HG02588 (cell line): ENCODE measurements around the gene SMIM38.

ENCODE experiments used
- ATAC-seq: cut with Tn5 transposase; IDR thresholded peaks from one replicate; pipeline ENCODE4 v1.9.1; 2021; ENCODE audit warnings: mild to moderate bottlenecking, moderate library complexity; ENCODE audit not compliant: unreplicated experiment

Gene SMIM38

DNA sequence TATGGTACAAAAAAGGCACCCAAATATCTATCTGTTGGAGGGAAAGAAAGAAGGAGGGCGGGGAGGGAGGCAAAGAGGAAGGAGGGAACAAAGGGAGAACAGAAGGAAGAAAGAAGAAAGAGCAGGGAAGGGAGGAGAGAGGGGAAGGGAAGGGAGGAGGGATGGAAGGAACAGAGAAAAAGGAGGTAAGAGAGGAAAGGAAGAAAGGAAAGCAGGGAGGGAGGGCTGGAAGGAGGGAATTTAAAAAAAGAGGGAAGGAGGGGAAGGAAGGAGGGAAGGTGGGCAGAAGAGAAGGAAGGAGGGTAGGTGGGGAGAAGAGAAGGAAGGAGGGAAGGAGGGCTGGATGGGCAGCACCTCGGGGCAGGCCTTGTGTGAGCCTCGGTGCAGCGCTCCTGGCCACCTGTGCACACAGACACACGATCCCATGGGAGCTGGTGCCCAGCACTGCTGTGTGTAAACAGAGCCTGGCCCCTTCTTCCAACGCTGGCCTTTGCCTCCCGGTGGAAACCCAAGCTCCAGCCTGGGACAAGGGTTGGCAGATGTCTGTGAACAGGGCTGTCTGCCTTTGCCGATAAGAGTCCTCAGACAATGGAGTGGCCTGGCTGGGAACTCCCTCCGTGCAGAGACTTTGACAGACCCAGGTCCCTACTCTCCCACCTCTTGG, 23.2 kb downstream of the SMIM38 start:
- ATAC-seq: no peak

DNA sequence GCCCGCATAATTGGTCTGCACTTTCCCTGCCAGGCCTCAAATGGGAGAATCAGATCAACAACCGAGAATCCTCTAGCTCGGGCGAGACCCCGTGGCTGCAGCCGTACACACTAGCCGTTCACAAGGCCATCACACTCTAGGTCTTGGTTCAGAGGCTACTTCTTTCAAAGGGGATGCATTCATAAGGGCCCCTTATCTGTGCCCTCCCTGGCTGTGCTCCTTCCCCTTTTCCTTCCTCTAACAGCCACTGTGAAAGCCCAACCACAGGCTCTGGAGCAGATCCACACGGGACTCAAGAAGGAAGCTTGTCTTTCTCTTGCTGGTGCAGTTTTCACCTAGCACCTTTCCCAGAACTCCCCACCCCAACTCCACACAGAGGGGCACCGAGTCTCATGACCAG, 24.5 kb downstream of the SMIM38 start:
- no peak for ATAC-seq

DNA sequence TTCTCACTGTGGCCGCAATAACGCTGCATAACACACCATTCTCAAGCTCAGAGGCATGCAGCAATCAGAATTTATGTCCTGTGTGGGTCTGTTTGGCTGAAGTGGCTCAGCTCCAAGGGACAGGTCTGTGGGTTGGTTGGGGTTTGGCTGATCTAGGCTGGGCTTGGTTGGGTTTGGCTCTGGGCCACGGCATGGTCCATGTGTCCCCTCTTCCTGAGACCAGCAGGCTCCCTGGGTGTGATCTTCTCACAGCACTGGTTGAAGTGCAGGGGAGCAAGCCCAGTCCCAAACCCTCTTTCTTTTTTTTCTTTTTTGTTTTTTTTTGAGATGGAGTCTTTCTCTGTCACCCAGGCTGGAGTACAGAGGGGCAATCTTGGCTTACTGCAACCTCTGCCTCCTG, 25.0 kb downstream of the SMIM38 start:
- no peak for ATAC-seq

DNA sequence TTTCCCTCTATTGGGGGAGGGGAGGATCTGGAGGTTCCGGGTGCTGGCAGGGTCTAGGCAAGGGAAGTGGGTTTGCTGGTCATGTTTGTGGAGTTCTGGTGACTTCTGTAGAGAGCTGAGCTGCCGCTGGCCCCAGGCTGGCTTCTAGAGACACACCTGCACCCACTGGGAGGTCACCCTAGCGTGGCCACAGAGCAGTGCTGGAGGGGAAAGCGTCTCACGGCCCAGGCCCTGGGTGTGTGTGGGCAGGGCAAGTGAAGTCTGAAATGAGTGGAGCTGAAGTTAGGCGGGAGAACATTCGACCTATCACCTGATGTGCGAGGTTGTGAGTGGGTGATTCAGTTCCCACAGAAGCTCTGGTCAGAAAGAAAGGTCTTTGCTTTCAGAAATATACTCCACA, 27.9 kb downstream of the SMIM38 start:
- no peak for ATAC-seq

DNA sequence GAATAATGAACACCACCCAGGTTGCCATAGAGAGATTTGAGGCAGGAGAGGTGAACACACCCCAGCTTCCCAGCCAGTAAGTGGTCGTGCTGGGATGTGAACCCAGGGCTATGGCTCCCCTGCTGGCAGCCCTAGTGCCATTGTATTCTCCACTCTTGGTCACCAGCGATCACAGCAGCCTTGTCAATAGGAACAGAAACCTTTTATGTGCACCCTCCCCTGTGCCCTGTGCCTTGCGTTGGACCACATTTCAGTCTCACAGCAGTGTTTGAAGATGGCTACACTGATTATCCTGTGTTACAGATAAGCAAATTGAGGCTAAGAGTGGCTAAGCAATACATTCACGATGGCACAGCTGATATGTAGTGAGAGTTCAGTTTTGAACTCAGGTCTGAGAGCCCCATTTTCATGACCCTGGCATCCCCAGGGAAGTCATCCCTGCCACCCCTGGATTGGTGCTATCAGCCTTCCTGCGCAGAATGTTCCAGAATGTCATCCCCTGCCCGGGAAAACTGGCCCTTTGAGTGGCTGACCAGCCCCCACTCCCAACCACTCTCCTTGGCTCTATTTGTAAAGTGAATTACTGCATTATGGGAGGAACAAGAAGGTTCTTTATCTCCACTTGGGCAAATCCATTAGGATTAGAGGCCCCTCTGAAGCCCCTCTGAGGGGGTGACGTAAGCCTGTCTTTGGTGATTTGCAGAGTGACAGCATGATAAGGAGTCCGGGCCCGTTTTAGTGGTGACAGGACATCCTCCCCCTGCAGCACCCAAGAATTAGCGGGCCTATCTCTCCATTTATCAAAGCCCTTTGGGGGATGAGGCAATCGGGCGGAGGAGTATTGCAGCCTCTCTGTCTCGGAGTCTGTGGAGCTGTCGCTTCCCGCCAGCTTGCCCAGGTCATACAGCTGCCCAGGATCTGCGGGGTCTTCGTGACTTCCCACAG, 30.9 kb downstream of the SMIM38 start:
- no peak for ATAC-seq

DNA sequence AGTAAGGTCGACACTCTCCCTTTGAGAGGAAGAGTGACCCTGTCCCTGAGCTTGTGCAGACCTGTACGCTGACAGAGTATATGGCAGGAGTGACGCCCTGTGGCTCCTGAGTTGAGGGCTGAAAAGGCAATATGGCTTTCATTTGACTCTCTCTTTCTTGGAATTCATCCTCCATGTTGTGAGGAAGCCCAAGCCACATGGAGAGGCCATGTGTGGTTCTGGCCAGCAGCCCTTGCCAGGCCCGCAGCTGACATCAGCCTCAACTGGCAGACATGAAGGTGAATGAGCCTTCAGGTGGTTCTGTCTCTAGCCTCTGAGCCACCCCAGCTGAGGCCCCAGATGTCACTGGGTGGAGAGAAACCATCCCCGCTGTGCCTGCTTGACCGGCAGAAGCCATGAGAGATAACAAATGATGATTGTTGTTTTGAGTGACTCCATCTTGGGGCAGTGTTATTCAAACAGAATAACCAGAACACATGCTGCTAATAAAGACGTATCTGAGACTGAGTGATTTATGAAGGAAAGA, 31.9 kb downstream of the SMIM38 start:
- no peak for ATAC-seq

DNA sequence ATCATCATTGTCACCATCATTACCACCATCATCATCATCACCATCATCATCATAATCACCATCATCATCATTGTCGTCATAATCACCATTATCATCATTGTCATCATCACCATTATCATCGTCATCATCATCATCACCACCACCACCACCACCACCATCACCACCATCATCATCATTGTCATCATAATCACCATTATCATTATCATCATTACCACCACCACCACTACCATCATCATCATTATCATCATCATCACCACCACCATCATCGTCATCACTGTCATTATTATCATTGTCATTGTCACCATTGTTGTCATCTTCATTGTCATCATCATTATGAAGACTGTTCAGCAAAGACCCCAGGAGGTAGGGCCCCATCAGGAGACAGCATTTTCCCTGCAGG, 33.3 kb downstream of the SMIM38 start:
- no peak for ATAC-seq

DNA sequence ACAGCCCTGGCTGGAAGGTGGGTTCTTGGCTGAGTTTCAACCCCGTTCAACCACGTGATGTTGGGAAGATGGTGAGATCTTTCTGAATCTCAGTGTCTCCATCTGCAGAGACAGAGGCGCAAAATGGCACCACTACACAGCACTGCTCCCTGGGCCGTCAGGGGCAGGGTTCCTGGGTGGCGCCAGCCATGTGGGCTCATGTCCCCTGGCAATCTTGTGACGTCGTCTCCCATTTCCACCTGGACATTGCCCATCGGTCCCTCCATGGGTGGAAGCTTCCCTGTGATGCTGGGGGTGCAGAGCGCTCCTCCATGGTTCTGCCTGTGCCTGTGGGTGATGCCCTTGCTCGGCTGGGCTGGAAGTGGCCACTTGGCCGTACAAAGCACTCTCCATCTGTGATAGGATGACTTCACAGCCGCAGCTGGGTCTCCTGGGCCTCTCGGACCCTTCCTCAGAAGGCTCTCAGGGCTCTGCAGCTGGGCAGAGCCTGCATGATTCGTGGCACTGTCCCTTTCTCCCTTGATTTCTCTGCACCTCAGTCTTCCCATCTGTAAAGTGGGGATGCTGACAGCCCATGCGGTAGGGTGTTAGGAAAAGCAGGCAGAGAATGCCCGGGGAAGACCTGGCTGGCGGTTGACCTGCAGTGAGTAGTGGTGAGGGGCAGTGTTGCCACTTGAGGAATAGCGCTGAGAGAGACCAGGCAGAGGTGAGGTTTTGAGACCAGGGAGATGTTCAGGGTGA, 35.2 kb downstream of the SMIM38 start:
- ATAC-seq: no peak

DNA sequence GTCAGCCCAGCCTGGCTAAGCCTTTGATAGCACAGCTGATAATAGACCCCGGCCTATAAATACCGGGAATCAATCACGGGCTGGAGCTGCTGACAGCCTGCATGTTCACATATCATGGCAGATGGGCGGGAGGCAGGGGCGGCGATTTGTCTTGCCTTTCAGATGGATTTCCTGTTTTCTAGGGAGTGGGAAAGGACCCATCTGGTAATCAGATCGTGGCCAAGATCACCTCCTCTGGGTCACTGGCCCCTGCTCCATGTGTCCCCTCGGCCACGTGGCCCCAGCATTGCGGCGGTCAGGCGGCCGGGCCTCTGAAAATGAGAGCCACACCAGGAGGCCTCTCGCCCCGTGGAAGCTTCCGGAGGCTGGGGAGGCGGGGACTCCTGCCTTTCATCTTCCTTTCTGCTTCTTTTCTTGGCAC, 36.6 kb downstream of the SMIM38 start:
- ATAC-seq: no peak

DNA sequence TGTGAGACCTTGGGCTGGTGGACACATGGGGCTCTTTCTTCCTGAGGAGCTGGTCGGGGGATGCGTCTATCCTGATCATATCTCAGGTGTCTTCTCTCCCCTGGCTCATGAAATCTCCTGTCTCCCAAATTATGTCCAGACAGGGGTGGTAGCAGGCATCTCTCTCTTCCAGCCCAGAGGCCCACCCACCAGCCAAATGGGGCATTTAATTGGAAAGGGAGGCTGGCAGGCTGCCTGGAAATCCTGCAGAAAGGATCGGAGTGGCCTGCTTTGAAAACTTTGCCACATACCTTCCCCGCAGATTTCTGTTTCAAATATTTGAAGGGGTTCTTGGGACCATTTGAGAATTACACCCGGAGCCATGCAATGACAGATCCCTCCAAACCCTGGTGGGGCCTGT, 37.4 kb downstream of the SMIM38 start:
- no peak for ATAC-seq

DNA sequence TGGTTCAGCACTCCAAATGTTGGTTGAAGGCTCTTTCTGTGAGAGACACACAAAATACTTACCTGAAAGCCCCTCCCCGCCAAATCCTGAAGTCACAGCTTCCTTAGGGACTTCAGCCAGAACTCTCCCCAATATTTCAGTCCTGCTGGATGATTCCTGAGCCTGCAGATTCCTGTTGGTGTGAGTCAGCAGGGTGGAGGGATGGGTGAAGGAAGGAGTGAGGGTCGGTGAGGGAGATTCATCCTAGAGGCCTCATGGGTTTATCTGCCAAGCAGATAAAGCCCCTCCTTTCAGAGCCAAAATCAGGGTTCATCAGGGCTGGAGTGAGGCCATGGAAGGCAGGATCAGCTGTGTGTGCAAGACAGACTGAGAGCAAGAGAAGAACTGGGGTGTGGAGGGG, 37.9 kb downstream of the SMIM38 start:
- no peak for ATAC-seq

DNA sequence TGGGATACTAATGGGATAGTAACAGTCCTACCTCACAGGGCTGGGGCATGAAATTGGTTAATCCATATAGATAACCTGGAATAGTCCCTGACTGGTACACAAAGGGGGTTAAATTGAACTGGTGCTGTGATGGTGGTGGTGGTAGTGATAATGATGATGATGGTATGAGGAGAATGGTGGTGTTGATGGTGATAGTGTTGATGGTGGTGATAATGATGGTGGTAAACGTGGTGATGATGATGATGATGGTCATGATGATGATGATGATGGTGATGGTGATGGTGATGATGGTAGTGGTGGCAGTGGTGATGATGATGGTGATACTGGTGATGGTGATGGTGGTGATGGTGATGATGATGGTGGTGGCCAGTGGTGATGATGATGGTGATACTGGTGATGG, 38.7 kb downstream of the SMIM38 start:
- ATAC-seq: no peak

DNA sequence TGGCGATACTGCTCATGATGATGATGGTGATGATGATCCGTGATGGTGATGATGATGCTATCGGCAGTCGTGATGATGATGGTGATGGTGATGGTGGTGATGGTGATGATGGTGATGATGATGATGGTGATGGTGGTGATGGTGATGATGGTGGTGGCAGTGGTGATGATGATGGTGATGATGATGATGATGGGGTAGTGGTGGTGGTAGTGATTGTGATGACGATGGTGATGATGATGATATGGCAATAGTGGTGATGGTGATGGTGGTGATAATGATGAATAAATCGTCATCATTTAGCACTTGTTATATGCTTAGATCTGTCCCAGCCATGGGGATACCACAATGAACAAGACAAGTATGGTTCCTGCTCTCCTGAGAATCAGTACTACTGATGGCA, 39.2 kb downstream of the SMIM38 start:
- ATAC-seq: no peak

DNA sequence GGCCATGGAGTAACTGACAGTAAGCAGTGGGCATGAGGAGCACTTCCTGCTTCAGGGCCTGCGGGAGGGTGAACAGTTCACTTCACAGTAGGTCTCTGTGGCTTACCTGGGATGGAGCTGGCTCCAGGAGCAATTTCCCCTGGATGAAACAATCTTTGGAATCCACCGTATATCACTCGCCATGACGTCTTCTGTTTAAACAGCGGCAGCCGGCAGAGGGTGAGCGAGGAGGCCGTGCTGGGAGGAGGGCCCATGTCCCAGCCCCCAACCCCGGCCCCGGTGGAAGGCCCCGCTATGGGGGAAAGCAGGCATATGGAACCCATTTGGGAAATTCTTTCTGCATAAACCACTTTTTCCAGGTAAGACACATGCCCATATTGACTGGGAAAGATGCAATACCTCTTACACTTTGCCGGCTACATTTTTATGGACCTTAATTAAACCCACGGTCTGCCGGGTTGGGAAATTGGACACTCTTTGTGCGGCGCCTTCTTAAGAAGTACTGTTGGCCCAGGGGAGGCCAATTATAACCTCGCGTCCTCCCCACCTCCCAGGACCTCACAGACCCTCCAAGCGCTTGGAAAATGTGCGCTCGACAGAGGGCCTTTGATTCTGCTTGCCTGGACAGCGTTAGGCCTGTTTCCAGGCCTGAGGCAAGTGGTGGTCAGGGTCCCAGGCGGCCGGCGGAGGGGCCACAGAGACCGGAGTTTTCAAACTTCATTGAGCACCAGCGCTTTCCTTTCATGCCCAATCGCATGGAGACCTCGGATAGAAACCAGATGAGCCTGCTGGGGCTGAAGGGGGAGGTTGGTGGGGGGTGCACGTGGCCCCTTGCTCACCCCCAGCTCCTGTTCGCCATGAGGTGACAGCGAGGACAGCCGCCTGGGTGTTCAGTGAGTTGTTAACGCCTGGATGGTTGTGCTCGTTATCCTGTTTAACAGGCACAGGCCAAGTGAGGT, 40.4 kb downstream of the SMIM38 start:
- no peak for ATAC-seq

DNA sequence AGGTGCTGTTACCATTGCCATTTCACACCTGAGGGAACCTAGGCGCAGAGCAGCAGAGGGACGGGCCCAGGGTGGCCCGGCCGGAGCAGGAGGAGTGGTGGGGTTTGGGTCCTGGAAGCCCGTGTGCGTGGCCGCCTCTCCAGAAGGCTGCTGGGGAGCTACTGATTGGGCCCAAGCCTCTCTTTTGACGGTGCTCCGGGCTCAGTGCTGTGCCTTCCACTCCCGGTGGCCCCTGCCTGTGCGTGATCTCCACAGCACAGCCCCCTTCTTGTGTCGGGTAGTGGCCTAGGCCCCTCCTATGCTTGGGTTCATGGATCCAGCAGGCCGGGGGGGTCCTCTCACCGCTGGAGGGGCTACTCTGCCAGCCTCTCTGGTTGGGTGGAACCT, 41.0 kb downstream of the SMIM38 start:
- ATAC-seq: no peak

DNA sequence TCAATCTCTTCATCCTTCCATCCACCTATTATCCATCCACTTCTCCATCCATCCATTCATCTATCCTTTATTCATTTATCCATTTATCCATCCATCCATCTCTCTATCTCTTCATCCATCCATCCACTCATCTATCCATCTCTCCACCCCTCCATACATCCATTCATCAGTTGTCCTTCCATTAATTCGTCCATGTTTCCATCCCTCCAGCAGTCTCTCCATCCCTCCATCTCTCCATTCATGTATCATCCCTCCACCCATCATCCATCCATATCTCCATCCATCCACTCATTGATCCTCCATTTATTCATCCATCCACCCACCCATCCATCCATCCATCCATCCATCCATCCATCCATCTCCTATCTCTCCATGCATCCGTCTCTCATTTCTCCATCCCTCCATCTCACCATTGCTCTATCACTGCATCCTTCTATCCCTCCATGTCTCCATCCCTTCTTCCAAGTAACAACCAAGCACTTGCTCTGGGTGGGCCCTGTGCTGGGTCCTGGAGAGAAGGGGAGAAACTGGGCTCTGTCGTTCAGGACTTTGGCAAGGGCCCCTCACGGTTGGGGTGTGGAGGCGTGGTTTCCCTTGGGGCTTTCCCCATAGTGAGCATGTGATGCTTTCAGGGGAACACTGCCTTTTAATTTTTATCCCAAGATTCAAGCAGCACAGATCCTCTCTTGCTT, 43.3 kb downstream of the SMIM38 start:
- ATAC-seq: no peak

DNA sequence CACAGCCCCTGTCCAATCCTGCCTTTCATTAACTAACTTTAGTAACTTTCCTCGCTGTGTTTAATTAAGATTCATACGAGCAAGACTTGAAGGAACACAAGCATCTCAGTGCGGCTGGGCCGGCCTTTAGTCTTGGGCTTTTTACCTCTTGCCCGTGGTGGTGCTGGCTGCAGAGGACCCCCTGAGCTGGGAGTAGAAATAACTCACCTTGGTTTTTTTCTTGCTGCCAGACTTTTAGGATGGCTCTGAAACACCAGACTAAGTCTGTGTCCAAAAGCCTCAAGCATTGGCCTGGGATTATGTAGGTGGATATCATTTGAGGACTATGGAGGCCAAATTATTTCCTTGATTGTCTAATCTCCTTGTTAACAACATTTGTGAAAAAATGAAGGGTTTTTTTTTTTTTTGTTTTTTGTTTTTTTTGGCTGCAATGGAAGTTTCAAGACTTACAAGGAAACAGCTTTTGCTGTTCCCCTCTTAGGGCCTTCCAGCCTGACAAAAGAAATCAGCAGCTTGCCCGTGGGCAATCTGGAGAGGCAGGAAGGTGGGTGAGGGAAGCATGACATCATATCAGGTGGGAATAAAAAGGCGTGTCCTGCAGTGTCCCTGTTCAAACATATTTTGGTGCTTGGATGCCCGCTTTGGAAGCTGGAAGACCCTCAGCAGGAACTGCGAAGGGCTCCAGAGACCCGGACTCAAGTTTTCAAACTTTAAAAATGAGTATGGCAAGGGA, 44.0 kb downstream of the SMIM38 start:
- ATAC-seq: no peak

DNA sequence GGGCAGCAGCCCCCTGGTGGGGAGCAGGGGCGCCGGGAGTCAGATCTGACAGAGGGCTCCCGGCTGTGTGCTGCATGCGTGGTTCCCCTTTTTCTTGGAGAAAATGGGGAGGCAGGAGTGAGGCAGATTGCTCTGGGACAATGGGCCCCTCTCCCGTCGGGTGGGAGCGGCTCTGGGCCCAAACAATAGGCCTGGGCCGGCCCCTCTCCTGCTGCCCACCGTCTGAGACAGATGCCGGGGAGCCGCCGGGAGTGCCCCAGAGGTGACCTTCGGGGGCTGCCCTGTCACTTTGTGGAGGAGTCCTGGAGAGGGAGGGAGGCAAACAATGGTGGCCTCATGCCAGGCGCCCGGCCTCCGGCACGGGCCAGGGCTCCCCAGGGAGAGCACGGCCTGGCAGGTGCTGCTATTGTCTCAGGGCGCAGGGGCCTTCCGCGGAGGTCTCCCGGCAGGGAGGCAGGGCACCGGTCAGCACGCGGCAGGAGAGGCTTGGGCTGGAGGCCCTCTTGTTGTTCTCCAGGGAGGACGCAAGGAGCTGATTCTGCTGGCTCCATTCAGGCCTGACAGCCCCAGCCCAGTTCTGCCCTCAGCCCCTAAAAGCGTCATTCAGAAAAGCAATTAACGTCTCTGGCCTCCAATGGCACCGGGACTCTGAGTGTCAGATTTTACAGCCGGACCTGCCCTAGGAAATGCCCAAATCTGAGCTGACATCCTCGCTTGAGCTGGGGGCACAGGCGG, 44.8 kb downstream of the SMIM38 start:
- ATAC-seq: no peak

DNA sequence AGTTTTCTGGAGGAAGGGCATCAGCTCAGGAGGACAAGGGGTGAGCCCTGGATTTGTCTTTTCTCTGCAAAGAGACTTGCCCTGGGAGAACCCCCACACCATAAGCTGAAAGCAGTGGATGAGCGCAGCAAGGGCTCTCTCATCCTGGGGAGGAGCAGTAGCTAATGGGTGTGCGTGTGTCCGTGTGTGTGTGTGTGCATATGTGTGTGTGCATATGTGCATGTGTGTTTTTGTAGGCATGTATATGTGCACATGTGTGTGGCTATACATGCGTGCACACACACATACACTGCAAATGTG, 45.3 kb downstream of the SMIM38 start:
- no peak for ATAC-seq
